HG02588 (cell line): ENCODE measurements around the gene PDE3B.
"Not testable (repeated sequence)": the region's sequence is repeated elsewhere in the genome, so short reads cannot be mapped to it uniquely, and the experiment has no call there.

ENCODE experiments used
- ATAC-seq: cut with Tn5 transposase; IDR thresholded peaks from one replicate; pipeline ENCODE4 v1.9.1; 2021; ENCODE audit warnings: mild to moderate bottlenecking, moderate library complexity; ENCODE audit not compliant: unreplicated experiment

PDE3B gene

GRCh38 chr11:14673824-14674405 lies 30.3 kb downstream of the PDE3B start:
- no peak for ATAC-seq

GRCh38 chr11:14676068-14676467 lies 32.5 kb downstream of the PDE3B start:
- ATAC-seq: no peak

- ATAC-seq: no peak
These were observed 33.5 kb downstream of the PDE3B start for GRCh38 chr11:14677146-14677545.

GRCh38 chr11:14678350-14678749 lies 34.7 kb downstream of the PDE3B start:
- no peak for ATAC-seq

GRCh38 chr11:14679662-14680061 lies 36.1 kb downstream of the PDE3B start:
- no peak for ATAC-seq

GRCh38 chr11:14684234-14684915 lies 40.8 kb downstream of the PDE3B start:
- not testable (repeated sequence) for ATAC-seq

- ATAC-seq: no peak
These were observed 43.9 kb downstream of the PDE3B start for GRCh38 chr11:14687456-14687855.

- ATAC-seq: no peak
These were observed 44.5 kb downstream of the PDE3B start for GRCh38 chr11:14687943-14688627.

- ATAC-seq: not testable (repeated sequence)
These were observed 52.1 kb downstream of the PDE3B start for GRCh38 chr11:14695656-14696055.

- ATAC-seq: no peak
These were observed 55.2 kb downstream of the PDE3B start for GRCh38 chr11:14698771-14699170.

- ATAC-seq: no peak
These were observed 57.0 kb downstream of the PDE3B start for GRCh38 chr11:14700593-14700992.

- ATAC-seq: no peak
These were observed 59.2 kb downstream of the PDE3B start for GRCh38 chr11:14702760-14703159.

- no peak for ATAC-seq
These were observed 60.1 kb downstream of the PDE3B start for GRCh38 chr11:14703731-14704130.

GRCh38 chr11:14705067-14705466 lies 61.5 kb downstream of the PDE3B start:
- no peak for ATAC-seq

GRCh38 chr11:14713496-14714244 lies 70.1 kb downstream of the PDE3B start:
- no peak for ATAC-seq

GRCh38 chr11:14715669-14716068 lies 72.1 kb downstream of the PDE3B start:
- ATAC-seq: not testable (repeated sequence)

- ATAC-seq: no peak
These were observed 78.9 kb downstream of the PDE3B start for GRCh38 chr11:14722496-14722895.

GRCh38 chr11:14725150-14725549 lies 81.5 kb downstream of the PDE3B start:
- no peak for ATAC-seq

GRCh38 chr11:14727215-14727614 lies 83.6 kb downstream of the PDE3B start:
- ATAC-seq: no peak

- ATAC-seq: no peak
These were observed 84.1 kb downstream of the PDE3B start for GRCh38 chr11:14727746-14728145.

- not testable (repeated sequence) for ATAC-seq
These were observed 96.9 kb downstream of the PDE3B start for GRCh38 chr11:14740539-14740938.
